Astrocyte (in vitro differentiated cells and primary cell): ENCODE measurements around the gene OSBPL5. TPM values are rescaled to one million over a fixed set of nuclear protein-coding genes. Genes with fewer than 3 reads are reported as not detected.

Source experiments
- DNase-seq: peaks from one replicate; pipeline ENCODE4 v3.0.0-alpha.2; 2010; ENCODE audit warnings: low read depth
- FAIRE-seq: peaks from 2 replicates; lab custom pipeline; 2011; peaks lifted over from hg19 to GRCh38; lab: Jason Lieb, UNC
- H2AFZ ChIP-seq: 2 replicates; pipeline ENCODE4 v1.6.0; 2012; ENCODE audit warnings: low read depth, low read length, inconsistent platforms
- H3K27ac ChIP-seq: 2 replicates; pipeline ENCODE4 v1.5.1; 2011; ENCODE audit warnings: low read depth, low read length, inconsistent platforms
- H3K27me3 ChIP-seq: 2 replicates; pipeline ENCODE4 v1.6.0; 2011; ENCODE audit warnings: low read length, inconsistent platforms; ENCODE audit not compliant: insufficient read depth
- H3K36me3 ChIP-seq: 2 replicates; pipeline ENCODE4 v1.5.1; 2011; ENCODE audit warnings: low read length, inconsistent platforms; ENCODE audit not compliant: insufficient read depth
- H3K4me1 ChIP-seq: 2 replicates; pipeline ENCODE4 v1.5.1; 2011; ENCODE audit warnings: low read length, inconsistent platforms; ENCODE audit not compliant: insufficient read depth
- H3K4me2 ChIP-seq: 2 replicates; pipeline ENCODE4 v1.6.0; 2012; ENCODE audit warnings: low read length, inconsistent platforms
- H3K4me3 ChIP-seq: 2 replicates; pipeline ENCODE4 v1.5.1; 2011; ENCODE audit warnings: low read depth, mild to moderate bottlenecking, low read length, inconsistent platforms; ENCODE audit not compliant: insufficient read depth
- H3K79me2 ChIP-seq: 2 replicates; pipeline ENCODE4 v1.6.0; 2012; ENCODE audit warnings: mild to moderate bottlenecking, low read length, inconsistent platforms; ENCODE audit not compliant: insufficient read depth
- H3K9ac ChIP-seq: 2 replicates; pipeline ENCODE4 v1.6.0; 2012; ENCODE audit warnings: mild to moderate bottlenecking, low read length, inconsistent platforms
- H3K9me3 ChIP-seq: 2 replicates; pipeline ENCODE4 v1.5.1; 2012; ENCODE audit warnings: low read depth, mild to moderate bottlenecking, low read length, inconsistent platforms; ENCODE audit not compliant: insufficient read depth
- H4K20me1 ChIP-seq: 2 replicates; pipeline ENCODE4 v1.6.0; 2012; ENCODE audit warnings: low read length, inconsistent platforms; ENCODE audit not compliant: insufficient read depth
- H3K27ac Mint-ChIP-seq: one replicate; pipeline ENCODE4 v1.8.0; 2021; ENCODE audit warnings: mild to moderate bottlenecking, mixed read lengths; ENCODE audit not compliant: unreplicated experiment
- H3K27me3 Mint-ChIP-seq: one replicate; pipeline ENCODE4 v1.8.0; 2021; ENCODE audit warnings: low read depth, mixed read lengths; ENCODE audit not compliant: unreplicated experiment
- H3K36me3 Mint-ChIP-seq: one replicate; pipeline ENCODE4 v1.8.0; 2021; ENCODE audit warnings: low read depth, mixed read lengths; ENCODE audit not compliant: unreplicated experiment
- H3K4me1 Mint-ChIP-seq: one replicate; pipeline ENCODE4 v1.8.0; 2021; ENCODE audit warnings: low read depth, mixed read lengths; ENCODE audit not compliant: unreplicated experiment
- H3K4me3 Mint-ChIP-seq: one replicate; pipeline ENCODE4 v1.8.0; 2021; ENCODE audit warnings: mild to moderate bottlenecking, moderate library complexity, mixed read lengths; ENCODE audit not compliant: unreplicated experiment
- H3K9me3 Mint-ChIP-seq: one replicate; pipeline ENCODE4 v1.8.0; 2021; ENCODE audit warnings: mild to moderate bottlenecking, mixed read lengths; ENCODE audit not compliant: unreplicated experiment
- EZH2 ChIP-seq: IDR thresholded peaks from 2 replicates; pipeline ENCODE4 v1.6.1; 2012; ENCODE audit warnings: mild to moderate bottlenecking, low read length, inconsistent platforms; ENCODE audit not compliant: insufficient read depth
- total RNA-seq: library from RNA; stranded (reverse); gene quantifications from 2 replicates; pipeline ENCODE4 v1.2.1, GENCODE V29; 2021
- TF ChIP-seq, protein P1 (sequence below): IDR thresholded peaks from 2 replicates; pipeline ENCODE4 v1.5.1; 2011; ENCODE audit warnings: low read depth, mild to moderate bottlenecking, inconsistent platforms, low read length, moderate library complexity; ENCODE audit not compliant: insufficient read depth

Gene OSBPL5
- total RNA-seq, 1 donor from 2014 or later = 29.0 TPM

DNA sequence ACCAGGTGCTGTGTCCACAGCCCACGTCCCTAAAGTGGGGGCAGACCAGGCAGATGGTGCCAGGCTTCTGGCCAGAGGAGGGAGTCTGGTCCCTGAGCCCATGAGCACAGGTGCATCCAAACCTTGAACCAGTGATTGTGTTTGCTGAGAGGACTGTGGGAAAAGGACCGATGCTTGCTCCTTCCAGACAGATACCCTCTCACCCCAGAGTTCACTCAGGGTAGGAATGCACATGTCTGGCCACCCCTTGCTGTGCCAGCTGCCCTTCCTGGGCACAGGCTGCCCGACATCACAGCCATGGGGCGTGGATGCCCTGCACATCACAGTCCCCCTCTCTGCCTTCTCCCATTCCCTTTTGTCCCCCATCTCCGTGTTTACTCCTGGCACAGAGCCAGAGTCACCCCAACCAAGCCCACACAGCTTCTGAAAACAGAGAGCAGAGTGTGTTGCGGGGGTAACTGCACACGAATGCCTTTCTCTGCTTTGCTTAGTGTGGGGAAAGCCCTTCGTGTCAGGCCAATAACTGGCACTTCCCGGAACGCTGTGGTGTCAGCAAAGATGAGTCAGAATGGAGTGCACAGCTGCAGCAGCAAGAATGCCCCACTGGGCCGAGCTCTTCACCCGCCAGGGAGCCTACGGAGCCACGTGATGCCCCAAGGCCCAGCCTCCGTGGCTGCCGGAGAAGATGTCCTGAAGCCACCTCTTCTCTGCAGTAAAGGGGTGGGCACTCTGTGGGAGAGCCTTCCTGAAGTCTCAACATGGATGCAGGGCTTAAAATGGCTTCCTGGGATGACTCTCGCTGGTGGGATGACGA lies 115.5 kb downstream of the OSBPL5 start:
- H3K9me3 Mint-ChIP-seq = no peaks in the 10 kb centered on the region
- H3K27me3 Mint-ChIP-seq = no peaks in the 10 kb centered on the region
- no peak for TF ChIP-seq EZH2
- TF ChIP-seq, protein P1, sequence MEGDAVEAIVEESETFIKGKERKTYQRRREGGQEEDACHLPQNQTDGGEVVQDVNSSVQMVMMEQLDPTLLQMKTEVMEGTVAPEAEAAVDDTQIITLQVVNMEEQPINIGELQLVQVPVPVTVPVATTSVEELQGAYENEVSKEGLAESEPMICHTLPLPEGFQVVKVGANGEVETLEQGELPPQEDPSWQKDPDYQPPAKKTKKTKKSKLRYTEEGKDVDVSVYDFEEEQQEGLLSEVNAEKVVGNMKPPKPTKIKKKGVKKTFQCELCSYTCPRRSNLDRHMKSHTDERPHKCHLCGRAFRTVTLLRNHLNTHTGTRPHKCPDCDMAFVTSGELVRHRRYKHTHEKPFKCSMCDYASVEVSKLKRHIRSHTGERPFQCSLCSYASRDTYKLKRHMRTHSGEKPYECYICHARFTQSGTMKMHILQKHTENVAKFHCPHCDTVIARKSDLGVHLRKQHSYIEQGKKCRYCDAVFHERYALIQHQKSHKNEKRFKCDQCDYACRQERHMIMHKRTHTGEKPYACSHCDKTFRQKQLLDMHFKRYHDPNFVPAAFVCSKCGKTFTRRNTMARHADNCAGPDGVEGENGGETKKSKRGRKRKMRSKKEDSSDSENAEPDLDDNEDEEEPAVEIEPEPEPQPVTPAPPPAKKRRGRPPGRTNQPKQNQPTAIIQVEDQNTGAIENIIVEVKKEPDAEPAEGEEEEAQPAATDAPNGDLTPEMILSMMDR = peak; percentile 30
- no peaks in the 10 kb centered on the region for H3K27me3 ChIP-seq
- H4K20me1 ChIP-seq = peaks cover 87% of the 10 kb centered on the region
- peaks cover 22% of the 10 kb centered on the region for H3K36me3 Mint-ChIP-seq
- H3K4me2 ChIP-seq = peak overlapping the region; percentile 80
- H3K4me3 Mint-ChIP-seq = peak overlapping the region; percentile 64
- H3K27ac Mint-ChIP-seq = peak overlapping the region; percentile 99
- H3K4me1 Mint-ChIP-seq = peaks cover 64% of the 10 kb centered on the region
- peak overlapping the region; percentile 74 for H3K9ac ChIP-seq
- DNase-seq (peak; percentile 94), FAIRE-seq (peak; percentile 94)
- peaks cover 20% of the 10 kb centered on the region for H3K4me1 ChIP-seq
- H3K79me2 ChIP-seq = peaks cover 94% of the 10 kb centered on the region
- no peak overlapping the region for H2AFZ ChIP-seq
- H3K4me3 ChIP-seq = peak overlapping the region; percentile 34
- H3K9me3 ChIP-seq = no peaks in the 10 kb centered on the region
- H3K27ac ChIP-seq = peak overlapping the region; percentile 72
- peaks cover 9% of the 10 kb centered on the region for H3K36me3 ChIP-seq

DNA sequence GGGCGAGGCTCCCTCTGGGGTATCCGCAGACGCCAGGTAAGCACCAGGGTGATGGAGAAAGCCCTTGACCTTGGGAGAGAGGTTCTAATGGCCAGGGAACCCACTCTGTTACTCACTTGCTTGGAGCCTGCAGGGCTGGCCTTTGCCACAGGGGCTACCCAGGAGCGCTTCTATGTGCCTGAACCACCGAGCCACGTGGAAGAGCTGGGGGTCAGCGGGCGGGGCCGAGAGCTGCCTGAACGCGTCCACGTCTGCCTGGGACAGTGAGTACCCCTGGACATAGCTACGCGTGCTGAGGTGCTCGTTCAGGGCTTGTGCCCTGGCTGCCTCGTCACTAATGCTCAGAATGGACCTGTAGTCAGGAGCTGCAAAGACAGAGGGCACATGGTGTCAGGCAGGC lies 117.5 kb downstream of the OSBPL5 start:
- Mint-ChIP-seq H3K36me3 (peaks cover 23% of the 10 kb centered on the region), H3K4me3 (peak overlapping the region; percentile 45), H3K9me3 (no peaks in the 10 kb centered on the region), H3K27ac (no peak overlapping the region), H3K4me1 (peaks cover 72% of the 10 kb centered on the region), H3K27me3 (no peaks in the 10 kb centered on the region)
- TF ChIP-seq, protein P1 = no peak
- no peak for TF ChIP-seq EZH2
- Histone ChIP-seq H3K36me3 (peaks cover 5% of the 10 kb centered on the region), H3K27ac (peak overlapping the region; percentile 3), H3K9ac (no peak overlapping the region), H3K4me2 (no peak overlapping the region), H3K27me3 (no peaks in the 10 kb centered on the region), H2AFZ (no peak overlapping the region), H3K4me1 (peaks cover 33% of the 10 kb centered on the region), H3K9me3 (no peaks in the 10 kb centered on the region), H4K20me1 (peaks cover 89% of the 10 kb centered on the region), H3K79me2 (peaks cover 94% of the 10 kb centered on the region), H3K4me3 (no peak overlapping the region)
- FAIRE-seq (no peak), DNase-seq (no peak)

DNA sequence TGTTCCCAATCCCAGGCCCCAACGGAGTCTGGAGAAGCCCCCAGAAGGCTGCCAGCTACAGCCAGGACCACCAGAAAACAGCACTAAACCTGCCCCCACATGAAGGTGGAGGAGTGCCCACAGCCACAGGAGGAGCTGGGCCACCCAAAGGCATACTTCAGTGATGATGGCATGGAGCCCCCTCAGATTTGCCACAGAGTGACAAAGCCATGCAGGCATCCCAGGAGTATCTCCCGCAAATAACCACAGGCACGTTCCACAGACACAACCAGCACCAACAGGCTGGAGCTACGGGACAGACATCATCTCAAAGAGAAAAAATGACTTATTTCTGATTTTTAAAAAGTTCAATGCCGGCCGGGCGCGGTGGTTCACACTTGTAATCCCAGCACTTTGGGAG lies 118.5 kb downstream of the OSBPL5 start:
- H2AFZ ChIP-seq = no peak overlapping the region
- no peak overlapping the region for H3K4me2 ChIP-seq
- H3K4me1 Mint-ChIP-seq = peaks cover 73% of the 10 kb centered on the region
- H3K9ac ChIP-seq = peak overlapping the region; percentile 27
- no peaks in the 10 kb centered on the region for H3K27me3 Mint-ChIP-seq
- FAIRE-seq (no peak), DNase-seq (peak; percentile 8)
- peaks cover 35% of the 10 kb centered on the region for H3K4me1 ChIP-seq
- peaks cover 24% of the 10 kb centered on the region for H3K36me3 Mint-ChIP-seq
- H3K36me3 ChIP-seq = peaks cover 7% of the 10 kb centered on the region
- H3K79me2 ChIP-seq = peaks cover 93% of the 10 kb centered on the region
- peak overlapping the region; percentile 5 for H3K4me3 Mint-ChIP-seq
- peak overlapping the region; percentile 7 for H3K27ac Mint-ChIP-seq
- H4K20me1 ChIP-seq = peaks cover 90% of the 10 kb centered on the region
- H3K4me3 ChIP-seq = no peak overlapping the region
- no peaks in the 10 kb centered on the region for H3K9me3 Mint-ChIP-seq
- TF ChIP-seq, protein P1 = no peak
- no peaks in the 10 kb centered on the region for H3K27me3 ChIP-seq
- no peaks in the 10 kb centered on the region for H3K9me3 ChIP-seq
- no peak overlapping the region for H3K27ac ChIP-seq
